ENCODE measurements around the gene TAGAP.
"Not testable (repeated sequence)": the region's sequence is repeated elsewhere in the genome, so short reads cannot be mapped to it uniquely, and the experiment has no call there.

Gene TAGAP

DNA sequence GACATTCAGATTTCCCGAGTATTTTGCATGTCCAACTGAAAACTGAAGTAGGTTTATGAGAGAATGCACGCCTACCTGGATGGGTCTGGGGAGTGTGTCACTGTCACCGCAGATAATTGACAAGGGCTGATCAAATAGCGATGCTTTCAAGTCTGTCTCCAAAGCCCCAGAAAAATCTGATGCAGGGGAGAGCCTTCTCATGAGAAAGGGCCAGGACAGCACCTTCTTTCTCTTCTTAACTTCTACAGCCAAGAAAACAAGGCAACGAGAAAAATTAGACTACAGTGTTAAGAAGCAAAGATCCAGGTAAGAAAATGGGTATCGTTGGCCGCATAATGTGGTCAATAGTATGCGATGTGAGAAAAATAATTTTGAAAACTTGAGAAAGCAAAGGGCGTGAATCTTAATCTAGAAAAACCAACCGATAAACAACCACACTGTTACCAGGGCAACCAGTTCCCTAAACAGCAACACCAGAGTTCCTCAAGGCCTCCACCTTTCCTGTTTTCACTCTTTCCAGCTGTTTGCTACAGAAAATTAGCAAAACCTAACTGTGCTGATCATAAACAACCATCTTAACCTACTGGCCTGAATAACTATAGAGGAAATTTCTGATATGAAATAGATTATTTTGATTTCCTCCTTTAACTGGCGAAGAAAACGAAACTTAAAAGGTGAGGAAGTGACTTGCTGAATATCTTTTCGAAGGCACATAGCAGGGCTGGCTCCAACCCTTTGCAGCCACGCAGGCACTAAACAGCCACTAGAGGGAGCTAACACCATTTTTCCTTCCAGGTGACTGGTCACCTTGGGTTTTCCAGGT is 2.6 kb downstream of the TAGAP start:
- ATAC-seq = peak; percentile 20 to 30

DNA sequence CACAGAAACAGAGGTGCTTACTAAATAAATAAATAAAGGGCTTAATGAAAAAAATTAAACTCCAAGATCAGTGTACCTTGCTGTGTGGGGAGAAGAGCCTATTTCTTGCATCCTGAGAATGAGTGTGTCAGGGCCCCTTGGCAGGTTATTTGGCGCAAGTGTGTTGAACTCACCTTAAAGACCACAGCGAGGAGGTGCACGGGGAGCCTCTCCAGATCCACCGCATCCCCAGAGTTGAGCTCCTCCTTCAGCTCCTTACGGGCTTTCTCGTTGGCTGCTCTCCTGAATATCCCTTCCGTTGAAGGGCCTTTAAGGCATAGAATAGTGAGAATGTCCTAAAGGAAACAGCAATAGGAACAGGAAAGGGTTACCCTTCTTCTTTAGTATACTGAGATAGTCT is 3.6 kb downstream of the TAGAP start:
- no peak for ATAC-seq

- ATAC-seq = peak in 1 of 2 donors; percentile 1
Measured at GRCh38 chr6:159039885-159040258, 4.9 kb downstream of the TAGAP start.

DNA sequence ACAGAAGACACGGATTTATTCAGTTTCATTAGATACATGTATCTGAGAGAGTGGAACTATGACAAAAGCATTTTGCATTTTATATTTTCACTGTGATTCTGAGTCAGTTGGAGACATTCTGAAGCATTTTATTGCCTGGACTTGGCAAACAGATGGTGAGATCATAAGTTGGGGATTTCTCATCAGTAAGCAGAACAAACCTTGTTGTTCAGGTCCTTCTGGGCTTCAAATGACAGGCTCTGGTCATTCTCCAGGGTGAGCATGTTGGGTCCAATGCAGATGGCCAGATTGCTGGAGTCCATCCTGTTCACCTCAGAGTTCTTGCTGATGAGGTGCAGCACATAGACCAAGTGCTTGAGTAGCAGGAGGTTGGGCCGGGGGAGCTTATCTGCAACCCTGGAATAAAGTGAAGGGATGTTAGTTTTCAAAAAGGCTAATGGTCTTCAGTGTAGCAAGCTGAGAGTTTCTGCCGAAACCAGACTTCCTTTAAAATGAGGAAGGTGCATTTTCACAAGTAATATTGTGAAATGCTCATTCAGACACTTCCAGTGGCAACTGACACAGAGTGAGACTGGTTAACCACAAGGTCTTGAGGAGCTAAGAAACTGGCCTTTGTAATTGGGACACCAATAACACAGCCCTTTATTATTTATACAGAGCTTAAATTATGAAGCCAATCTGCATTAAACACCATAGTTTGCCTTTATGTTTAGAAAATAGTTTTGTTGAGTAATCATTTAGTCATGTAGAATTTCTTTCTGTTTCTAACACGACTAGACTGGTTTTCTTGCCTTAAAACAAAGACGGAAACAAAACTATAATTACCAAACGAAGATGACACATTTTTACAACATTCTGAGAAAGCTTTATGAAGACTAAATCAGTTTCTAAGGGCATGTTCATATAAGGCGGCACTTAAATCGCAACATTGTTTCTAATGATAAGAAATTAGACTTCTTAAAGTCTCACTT is 5.6 kb downstream of the TAGAP start:
- peak; percentile 49 to 54 for ATAC-seq

DNA sequence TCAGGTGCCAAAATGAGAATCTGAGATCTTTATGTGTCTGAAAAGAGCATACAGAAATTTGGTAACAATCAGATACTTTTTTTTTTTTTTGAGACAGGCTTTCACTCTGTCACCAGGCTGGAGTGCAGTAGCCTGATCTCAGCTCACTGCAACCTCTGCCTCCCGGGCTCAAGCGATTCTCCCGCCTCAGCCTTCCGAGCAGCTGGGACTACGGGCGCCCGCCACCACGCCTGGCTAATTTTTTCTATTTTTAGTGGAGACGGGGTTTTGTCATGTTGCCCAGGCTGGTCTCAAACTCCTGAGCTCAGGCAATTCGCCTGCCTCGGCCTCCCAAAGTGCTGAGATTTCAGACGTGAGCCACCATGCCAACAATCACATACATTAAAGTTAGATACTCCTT is 6.5 kb downstream of the TAGAP start:
- not testable (repeated sequence) for ATAC-seq

DNA sequence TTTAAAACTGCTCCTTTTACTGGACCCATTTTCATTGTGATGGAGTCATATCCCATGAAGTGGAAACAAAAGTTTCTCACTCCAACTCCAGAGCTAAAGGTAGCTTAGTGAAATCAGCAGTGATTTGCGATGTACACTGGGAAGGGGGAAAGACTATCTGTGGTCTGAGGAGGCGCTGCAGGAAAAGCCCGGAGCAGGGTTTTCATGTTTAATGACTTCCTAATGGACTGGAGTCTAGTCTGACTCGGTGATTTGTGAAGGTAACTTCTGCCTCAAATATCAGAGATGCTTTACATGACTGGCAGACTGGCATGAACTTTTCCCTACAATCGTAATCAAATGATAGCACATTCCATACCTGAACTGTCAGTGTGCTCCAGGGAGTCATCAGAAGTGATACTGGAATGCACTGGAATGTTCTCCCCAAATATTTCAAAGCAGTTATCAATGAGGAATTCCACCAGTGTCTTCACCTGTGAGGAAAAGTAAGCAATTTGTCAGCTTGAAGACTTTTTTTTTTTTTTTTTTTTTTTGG is 7.0 kb downstream of the TAGAP start:
- ATAC-seq = no peak

GRCh38 chr6:159036673-159037072 is 8.1 kb downstream of the TAGAP start:
- no peak for ATAC-seq

DNA sequence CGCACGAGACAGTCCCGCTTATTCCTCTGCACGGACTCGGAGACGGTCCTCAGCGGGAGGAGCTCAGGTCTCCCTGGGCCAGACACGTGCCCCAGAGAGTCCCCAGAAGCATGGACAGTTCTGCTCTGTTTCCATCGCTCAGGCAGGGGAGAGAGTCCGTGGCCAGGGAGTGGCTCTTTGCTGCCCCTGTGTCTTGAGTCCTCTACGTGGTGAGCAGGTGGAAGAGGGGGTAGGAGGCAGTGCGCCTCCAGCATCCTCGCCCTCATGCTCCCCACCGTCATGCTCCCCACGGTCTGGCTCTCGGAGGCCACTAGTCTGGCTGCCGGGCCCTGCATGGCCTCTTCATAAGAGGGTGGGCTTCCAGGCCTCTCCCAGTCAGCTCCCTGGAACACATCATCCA is 8.9 kb downstream of the TAGAP start:
- no peak for ATAC-seq

DNA sequence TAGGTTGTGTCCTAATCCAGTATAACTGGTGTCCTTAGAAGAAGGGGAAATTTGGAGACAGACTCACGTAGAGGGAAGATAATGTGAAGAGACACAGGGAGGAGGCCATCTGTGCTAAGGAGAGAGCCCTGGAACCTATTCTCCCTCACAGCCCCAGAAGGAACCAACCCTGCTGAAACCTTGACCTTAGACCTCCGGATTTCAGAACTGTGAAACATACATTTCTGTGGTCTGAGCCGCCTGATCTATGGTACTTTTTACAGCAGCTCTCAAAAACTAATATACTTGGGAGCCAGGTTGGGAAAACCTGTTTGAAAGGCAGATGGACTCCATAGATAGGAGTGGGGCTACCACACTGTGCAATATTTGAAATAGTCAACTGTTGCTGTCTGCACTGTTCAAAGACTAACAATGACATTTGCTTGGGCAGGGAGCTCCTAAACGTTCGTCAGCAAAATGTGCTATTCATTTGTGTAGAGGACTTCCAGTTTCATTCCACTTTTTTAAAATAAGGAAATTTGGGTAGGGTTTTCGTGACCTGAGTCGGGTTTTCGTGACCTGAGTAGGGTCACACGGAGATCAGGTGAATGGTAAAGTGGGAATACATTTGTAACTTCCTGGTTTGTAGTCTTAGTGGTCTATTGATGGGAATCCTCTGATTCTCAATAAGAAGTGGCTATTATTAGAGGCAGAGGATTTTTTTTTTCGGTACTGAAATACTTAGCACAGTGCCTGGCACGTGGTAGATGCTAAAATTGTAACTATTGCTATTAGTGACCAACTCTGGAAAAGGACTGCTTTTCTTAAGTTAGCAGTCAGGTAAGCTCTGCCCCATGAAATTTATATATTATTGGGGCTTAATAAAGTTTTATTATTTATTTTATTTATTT is 11.4 kb downstream of the TAGAP start:
- no peak for ATAC-seq

- no peak for ATAC-seq
Measured at GRCh38 chr6:159031846-159032245, 12.9 kb downstream of the TAGAP start.

GRCh38 chr6:159030168-159030567 is 14.6 kb downstream of the TAGAP start:
- ATAC-seq = no peak

DNA sequence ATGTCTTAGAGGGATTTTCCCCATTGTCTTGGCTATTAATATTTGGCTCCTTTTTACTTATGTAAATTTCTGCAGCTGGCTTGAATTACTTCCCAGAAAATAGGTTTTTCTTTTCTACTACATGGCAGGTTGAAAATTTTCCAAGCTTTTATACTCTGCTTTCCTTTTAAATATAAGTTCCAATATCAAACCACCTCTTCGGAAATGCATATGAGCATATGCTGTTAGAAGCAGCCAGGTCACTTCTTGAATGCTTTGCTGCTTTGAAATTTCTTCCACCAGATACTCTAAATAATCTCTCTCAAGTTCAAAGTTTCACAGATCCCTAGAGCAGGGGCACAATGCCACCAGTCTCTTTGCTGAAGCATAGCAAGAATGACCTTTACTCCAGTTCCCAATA is 19.6 kb downstream of the TAGAP start:
- ATAC-seq = not testable (repeated sequence)

- peak; percentile 92 to 96 for ATAC-seq
Measured at GRCh38 chr6:159023893-159024292, 20.9 kb downstream of the TAGAP start.

GRCh38 chr6:159020011-159020410 is 24.8 kb downstream of the TAGAP start:
- ATAC-seq = no peak

- ATAC-seq = peak; percentile 90 to 92
Measured at GRCh38 chr6:159017757-159018559, 26.8 kb downstream of the TAGAP start.

GRCh38 chr6:159014406-159014805 is 30.4 kb downstream of the TAGAP start:
- no peak for ATAC-seq

GRCh38 chr6:159013229-159013628 is 31.6 kb downstream of the TAGAP start:
- ATAC-seq = no peak

DNA sequence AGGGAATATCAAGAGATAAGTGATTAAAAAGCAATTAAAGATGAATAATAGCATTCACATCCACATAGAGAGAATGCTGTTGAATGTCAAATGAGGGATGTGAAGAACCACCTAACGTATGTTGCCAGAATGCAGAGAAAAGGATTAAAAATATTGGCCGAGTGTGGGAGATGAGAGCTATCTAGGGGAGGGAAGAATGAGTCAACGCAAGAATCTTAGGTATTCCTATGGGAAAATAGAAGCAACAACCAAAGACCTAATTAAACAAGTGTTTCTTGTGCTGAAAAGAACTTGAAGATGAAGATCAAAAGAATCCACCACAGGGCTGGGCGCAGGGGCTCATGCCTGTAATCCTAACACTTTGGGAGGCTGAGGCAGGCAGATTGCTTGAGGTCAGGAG is 32.6 kb downstream of the TAGAP start:
- ATAC-seq = no peak

- not testable (repeated sequence) for ATAC-seq
Measured at GRCh38 chr6:159010037-159010612, 34.7 kb downstream of the TAGAP start.

DNA sequence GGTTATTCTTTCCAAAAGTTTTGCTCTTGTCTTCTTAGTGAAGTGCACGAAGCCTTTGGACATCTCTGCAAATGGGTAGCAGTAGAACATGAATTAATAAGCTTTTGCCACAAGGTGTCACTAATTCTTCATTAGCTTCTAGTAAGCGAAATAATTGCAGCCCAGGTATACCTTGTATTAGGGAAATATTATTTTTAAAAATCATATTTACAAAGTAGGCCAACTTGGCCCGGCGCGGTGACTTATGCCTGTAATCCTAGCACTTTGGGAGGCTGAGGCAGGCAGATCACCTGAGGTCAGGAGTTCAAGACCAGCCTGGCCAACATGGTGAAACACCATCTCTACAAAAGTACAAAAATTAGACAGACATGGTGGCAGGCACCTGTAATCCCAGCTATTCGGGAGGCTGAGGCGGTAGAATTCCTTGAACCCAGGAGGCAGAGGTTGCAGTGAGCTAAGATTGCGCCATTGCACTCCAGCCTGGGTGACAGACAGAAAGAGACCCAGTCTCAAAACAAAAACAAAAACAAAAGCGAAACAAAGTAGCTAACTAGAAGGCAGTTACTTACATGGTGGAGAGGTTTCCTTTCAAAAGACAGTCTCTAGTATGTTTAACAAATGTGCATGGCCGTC is 36.0 kb downstream of the TAGAP start:
- peak; percentile 77 to 78 for ATAC-seq

DNA sequence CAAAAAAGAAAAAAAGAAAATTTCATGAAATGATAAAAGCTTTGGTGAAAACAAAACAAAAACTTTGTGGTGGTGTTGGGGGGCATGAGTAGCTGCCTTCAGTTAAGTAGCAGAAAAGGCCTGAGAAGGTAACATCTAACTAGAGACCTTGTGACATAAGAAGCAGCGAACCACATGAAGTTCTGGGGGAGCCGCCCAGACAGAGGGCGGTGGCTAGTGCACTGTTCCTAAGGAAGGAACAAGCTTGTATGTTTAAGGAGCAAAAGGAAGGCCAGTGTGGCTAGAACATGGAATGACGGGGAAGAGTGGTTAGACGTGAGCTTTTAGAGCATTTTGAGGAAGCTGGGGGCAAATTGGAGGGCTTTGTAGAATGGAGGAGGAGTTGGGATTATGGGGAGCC is 37.3 kb downstream of the TAGAP start:
- ATAC-seq = no peak
